WERI-Rb-1 (cell line): ENCODE measurements around the gene LYSMD4.

ENCODE experiments used
- DNase-seq: peaks from one replicate; pipeline ENCODE4 v3.0.0-alpha.2; 2020
- H3K27ac ChIP-seq: fragments of 250-450 bp; sonication (Bioruptor Pico); 2 replicates; pipeline ENCODE4 v1.5.1; 2020; ENCODE audit warnings: mild to moderate bottlenecking, moderate library complexity
- H3K27me3 ChIP-seq: fragments of 250-450 bp; sonication (Bioruptor Pico); 2 replicates; pipeline ENCODE4 v1.5.1; 2021; ENCODE audit warnings: mild to moderate bottlenecking, low read depth, moderate library complexity; ENCODE audit not compliant: insufficient read depth, severe bottlenecking
- H3K36me3 ChIP-seq: fragments of 250-450 bp; sonication (Bioruptor Pico); 2 replicates; pipeline ENCODE4 v1.5.1; 2020; ENCODE audit warnings: mild to moderate bottlenecking, moderate library complexity
- H3K4me3 ChIP-seq: 2 replicates; pipeline ENCODE4 v1.5.1; 2011; ENCODE audit warnings: low read depth, mild to moderate bottlenecking, control low read depth, low read length
- H3K9me3 ChIP-seq: fragments of 250-450 bp; sonication (Bioruptor Pico); 2 replicates; pipeline ENCODE4 v1.5.1; 2021; ENCODE audit warnings: mild to moderate bottlenecking, moderate library complexity; ENCODE audit not compliant: severe bottlenecking
- CTCF ChIP-seq: IDR thresholded peaks from 2 replicates; pipeline ENCODE4 v1.5.1; 2011; ENCODE audit warnings: low read depth, mild to moderate bottlenecking, control low read depth, inconsistent platforms, low read length

LYSMD4 gene

GRCh38 chr15:99696096-99696495 is 37.1 kb downstream of the LYSMD4 start:
- DNase-seq = no peak
- no peak overlapping the region for H3K27ac ChIP-seq
- peaks cover 2% of the 10 kb centered on the region for H3K36me3 ChIP-seq
- no peak overlapping the region for H3K4me3 ChIP-seq
- no peak for TF ChIP-seq CTCF
- no peaks in the 10 kb centered on the region for H3K27me3 ChIP-seq
- H3K9me3 ChIP-seq = no peaks in the 10 kb centered on the region

- no peak overlapping the region for H3K4me3 ChIP-seq
- H3K9me3 ChIP-seq = no peaks in the 10 kb centered on the region
- H3K27ac ChIP-seq = no peak overlapping the region
- no peaks in the 10 kb centered on the region for H3K27me3 ChIP-seq
- H3K36me3 ChIP-seq = peaks cover 8% of the 10 kb centered on the region
- DNase-seq = no peak
- TF ChIP-seq CTCF = no peak
Observed at GRCh38 chr15:99692825-99693224, 40.4 kb downstream of the LYSMD4 start.

GRCh38 chr15:99686290-99686689 is 46.9 kb downstream of the LYSMD4 start:
- Histone ChIP-seq H3K9me3 (peaks cover 7% of the 10 kb centered on the region), H3K4me3 (no peak overlapping the region), H3K27ac (no peak overlapping the region), H3K36me3 (peaks cover 12% of the 10 kb centered on the region), H3K27me3 (no peaks in the 10 kb centered on the region)
- DNase-seq = no peak
- no peak for TF ChIP-seq CTCF

GRCh38 chr15:99683000-99683670 is 50.1 kb downstream of the LYSMD4 start:
- H3K27ac ChIP-seq = no peak overlapping the region
- no peaks in the 10 kb centered on the region for H3K27me3 ChIP-seq
- no peak for DNase-seq
- H3K36me3 ChIP-seq = peaks cover 13% of the 10 kb centered on the region
- no peak overlapping the region for H3K4me3 ChIP-seq
- no peak for TF ChIP-seq CTCF
- peaks cover 7% of the 10 kb centered on the region for H3K9me3 ChIP-seq

- no peak for TF ChIP-seq CTCF
- DNase-seq = no peak
- Histone ChIP-seq H3K27me3 (no peaks in the 10 kb centered on the region), H3K27ac (no peak overlapping the region), H3K4me3 (no peak overlapping the region), H3K36me3 (peaks cover 13% of the 10 kb centered on the region), H3K9me3 (peaks cover 7% of the 10 kb centered on the region)
Observed at GRCh38 chr15:99682455-99682854, 50.8 kb downstream of the LYSMD4 start.

GRCh38 chr15:99681990-99682389 is 51.2 kb downstream of the LYSMD4 start:
- Histone ChIP-seq H3K36me3 (peaks cover 13% of the 10 kb centered on the region), H3K27ac (no peak overlapping the region), H3K27me3 (no peaks in the 10 kb centered on the region), H3K9me3 (peaks cover 7% of the 10 kb centered on the region), H3K4me3 (no peak overlapping the region)
- TF ChIP-seq CTCF = no peak
- no peak for DNase-seq
